Renal pelvis (tissue), 4 donors: ENCODE results near the gene MGAT1. TPM values are rescaled to one million over a fixed set of nuclear protein-coding genes. Genes with fewer than 3 reads are reported as not detected.
"Not testable (repeated sequence)": the region's sequence is repeated elsewhere in the genome, so short reads cannot be mapped to it uniquely, and the experiment has no call there.

ENCODE experiments used
- DNase-seq: peaks from one replicate; pipeline ENCODE4 v3.0.0-alpha.2; 2013
- polyA plus RNA-seq, 3 donors: library from polyadenylated mRNA; unstranded; fragments of 120-200 nt; gene quantifications; one replicate each; pipeline ENCODE4 v1.2.1, GENCODE V29; 2013; ENCODE audit not compliant: insufficient read length in 3 of 3

MGAT1 gene
- polyA plus RNA-seq, 3 donors: 79.0 to 89.7 (median 89.1) TPM

- no peak for DNase-seq
Observed at GRCh38 chr5:180829726-180830125, 27.1 kb upstream of the MGAT1 start.

DNA sequence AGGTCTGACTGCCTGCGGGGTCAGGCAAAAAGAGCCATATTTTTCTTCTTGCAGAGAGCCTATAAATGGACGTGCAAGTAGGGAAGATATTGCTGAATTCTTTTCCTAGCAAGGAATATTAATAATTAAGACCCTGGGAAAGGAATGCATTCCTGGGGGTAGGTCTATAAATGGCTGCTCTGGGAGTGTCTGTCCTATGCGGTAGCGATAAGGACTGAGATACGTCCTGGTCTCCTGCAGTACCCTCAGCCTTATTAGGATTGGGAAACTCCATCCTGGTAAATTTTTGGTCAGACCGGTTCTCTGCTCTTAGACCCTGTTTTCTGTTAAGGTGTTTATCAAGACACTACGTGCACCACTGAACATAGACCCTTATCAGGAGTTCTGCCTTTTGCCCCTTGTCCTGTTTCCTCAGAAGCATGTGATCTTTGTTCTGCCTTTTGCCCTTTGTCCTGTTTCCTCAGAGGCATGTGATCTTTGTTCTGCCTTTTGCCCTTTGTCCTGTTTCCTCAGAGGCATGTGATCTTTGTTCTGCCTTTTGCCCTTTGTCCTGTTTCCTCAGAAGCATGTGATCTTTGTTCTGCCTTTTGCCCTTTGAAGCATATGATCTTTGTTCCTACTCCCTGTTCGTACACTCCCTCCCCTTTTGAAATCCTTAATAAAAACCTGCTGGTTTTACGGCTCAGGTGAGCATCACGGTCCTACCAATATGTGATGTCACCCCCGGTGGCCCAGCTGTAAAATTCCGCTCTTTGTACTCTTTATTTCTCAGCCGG lies 26.3 kb upstream of the MGAT1 start:
- DNase-seq: not testable (repeated sequence)

DNA sequence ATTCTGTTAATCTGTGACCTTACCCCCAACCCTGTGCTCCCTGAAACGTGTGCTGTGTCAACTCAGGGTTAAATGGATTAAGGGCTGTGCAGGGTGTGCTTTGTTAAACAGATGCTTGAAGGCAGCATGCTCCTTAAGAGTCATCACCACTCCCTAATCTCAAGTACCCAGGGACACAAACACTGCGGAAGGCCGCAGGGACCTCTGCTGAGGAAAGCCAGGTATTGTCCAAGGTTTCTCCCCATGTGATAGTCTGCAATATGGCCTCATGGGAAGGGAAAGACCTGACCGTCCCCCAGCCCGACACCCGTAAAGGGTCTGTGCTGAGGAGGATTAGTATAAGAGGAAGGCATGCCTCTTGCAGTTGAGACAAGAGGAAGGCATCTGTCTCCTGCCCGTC lies 24.8 kb upstream of the MGAT1 start:
- DNase-seq: not testable (repeated sequence)

DNA sequence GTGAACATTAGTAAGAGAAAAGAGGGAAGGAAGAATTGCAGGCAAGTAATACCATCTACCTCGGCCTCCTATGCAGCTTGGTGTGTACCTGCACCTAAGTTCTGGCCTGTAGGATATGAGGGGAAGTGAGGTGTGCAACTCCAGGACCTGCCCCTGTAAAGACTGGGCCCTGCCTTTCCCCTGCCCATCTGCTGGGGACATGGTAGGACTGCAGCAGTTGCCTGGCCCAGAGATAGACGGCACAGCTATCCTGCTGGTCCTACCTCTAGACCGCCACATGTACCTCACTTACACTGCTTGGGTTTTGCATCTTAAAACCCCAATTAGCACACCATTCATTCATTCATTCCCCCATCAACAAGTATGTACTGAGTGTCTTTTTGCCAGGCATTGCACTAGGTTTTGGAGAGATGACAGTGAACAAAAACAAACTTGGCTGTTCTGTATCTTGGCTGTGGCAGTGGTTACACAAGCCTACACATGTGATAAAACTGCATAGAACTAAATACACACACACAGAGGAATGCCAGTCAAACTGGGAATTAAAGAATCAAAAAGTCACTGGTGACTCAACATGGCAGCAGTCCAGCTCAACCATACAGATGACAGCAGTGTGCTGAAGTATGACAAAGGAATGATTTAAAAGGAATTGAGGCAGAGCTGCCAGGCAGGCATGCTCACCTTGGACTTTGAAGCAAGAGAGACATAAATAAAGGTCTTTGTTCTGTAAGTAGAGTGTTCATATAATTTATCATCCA lies 23.3 kb upstream of the MGAT1 start:
- DNase-seq: no peak

DNA sequence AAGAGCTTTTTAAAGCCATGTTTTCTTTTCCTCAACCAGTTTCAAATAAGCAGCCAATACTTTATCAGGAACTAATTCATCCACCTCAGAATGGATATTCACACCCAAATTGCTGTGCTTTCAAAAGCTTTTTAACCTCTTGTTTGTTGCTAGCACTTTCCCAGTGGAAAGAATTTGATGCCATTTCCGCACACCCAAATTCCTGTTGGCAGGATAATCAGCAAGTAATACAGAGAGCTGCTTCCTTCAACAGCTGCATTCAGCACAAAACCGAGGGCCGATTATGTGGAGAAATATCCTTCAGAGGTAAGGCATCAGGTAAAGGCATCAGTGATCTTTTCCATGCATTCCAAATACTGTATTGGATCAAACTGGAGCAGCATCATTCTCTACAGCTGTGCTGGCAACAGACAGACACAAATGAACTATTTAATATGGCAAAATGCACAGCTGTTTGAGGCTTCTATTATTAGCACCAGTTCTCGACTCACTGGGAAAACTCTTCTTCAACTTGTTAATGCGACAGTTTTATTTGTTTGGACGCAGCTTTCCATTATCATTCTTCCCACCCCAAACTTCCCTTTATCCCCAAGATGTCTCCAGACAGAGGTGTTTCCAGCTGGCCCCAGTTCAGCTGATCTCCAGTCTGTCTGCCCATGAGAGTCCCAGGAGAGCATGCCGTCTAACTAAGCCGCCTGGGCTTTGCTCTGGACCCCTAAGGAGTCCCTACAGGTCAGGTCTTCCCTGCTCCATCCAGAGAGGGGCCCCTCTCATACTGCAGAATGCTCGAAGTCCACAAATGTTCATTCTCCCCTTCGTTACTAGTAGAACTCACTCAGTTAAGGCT lies 22.2 kb upstream of the MGAT1 start:
- no peak for DNase-seq

DNA sequence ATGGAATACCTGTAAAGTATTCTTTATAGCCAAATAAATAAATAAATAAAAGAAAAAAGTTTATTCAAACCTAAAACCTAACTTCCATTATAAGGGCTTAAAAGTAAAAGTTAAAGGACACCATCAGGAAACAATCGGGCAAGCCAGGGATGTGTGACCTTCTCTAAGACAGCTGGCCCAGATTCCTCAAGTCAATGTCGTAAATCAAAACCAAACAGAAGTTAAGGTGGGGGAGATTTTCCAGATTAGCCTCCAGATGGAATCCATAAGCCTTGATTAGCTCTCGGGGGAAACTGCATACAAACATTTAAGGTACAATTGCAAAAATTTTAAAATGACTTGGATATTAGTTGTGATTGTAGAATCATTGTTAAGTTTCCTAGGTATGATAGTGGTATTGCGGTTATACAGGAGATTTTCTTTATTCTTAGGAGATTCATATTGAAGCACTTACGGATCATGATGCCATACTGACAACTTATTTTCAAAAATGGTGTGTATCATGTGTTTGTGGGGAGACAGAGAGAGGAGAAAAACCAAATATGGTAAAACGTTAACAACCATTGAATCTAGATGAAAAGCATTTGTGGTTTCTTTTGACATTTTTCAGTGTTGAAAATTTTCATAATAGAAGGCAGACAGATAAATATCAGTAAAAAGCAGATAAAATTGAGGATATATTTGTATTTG lies 21.5 kb upstream of the MGAT1 start:
- DNase-seq: no peak

DNA sequence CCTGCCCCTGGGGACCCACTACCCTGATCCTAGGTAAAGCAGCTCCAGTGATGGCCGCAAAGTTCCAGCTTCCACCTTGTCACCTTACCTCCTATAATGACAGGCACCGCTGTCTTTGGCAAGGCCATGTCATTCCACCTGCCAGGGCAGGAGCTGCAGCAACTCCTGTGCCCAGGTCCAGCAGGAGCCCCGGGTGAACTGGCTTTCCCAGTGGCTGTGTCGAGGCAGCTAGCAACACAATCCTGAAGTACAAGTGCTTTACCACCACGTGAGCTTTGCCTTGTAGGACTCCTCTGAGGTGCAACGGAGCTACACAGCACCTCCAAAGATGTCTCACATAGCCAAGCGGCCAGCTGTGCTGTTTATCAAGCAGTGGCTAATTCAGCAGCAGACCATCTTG lies 20.7 kb upstream of the MGAT1 start:
- DNase-seq: no peak

DNA sequence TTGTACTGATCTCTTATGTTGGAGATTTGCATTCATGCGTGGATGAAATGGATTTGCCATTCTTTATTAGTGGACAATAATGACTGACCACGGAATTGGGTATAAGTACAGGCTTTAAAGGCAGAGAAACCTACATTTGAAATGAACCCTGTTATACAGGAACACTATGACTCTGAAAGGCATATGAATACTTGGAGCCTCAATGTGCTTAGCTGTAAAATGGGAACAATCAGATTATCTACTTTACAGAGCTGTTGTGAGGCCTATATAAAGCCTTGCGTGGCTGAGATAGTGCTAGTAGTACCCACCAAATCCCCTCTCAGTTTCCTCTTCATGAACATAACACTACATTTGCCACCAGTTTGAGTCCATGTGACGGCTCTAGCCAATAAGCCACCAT lies 18.9 kb upstream of the MGAT1 start:
- DNase-seq: no peak

GRCh38 chr5:180820788-180821321 lies 18.2 kb upstream of the MGAT1 start:
- no peak for DNase-seq

- no peak for DNase-seq
Observed at GRCh38 chr5:180818677-180819341, 16.2 kb upstream of the MGAT1 start.

DNA sequence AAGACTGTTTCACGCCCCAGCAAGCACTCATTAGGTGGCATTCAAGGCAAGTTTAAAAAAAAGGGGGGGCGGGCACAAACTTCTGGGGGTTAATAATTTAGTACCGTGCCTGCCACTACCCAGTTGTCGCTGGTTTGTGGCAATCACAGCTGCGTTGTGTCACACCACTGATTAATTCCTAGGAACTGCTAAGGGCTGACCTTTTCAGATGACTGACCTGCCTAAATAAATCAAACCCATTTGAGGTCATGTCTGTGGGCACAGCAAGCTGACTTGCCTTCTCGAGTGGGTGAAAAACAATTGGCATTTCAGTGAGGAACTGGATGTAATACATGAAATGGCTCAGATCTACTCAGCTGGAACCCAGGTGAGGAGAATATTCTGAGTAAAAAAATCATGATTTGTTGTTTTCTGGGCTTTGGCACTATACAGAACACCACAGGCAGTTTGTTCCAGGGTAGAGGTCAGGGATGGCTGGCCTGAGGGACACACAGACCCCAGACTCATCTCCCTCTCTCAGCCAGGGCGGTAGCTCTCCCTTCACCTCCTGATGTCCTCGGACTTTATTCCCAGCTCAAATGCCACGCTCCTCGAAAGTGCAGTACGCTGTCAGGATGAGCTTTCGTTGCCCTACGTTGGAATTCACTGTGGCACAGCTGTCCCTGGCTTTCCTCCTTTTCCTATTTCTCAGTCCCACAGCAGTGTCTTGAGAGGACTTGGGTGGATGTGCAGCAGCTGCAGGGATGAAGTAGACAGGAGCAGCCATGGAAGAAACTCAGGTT lies 15.5 kb upstream of the MGAT1 start:
- no peak for DNase-seq

GRCh38 chr5:180816608-180817534 lies 14.3 kb upstream of the MGAT1 start:
- DNase-seq: no peak

DNA sequence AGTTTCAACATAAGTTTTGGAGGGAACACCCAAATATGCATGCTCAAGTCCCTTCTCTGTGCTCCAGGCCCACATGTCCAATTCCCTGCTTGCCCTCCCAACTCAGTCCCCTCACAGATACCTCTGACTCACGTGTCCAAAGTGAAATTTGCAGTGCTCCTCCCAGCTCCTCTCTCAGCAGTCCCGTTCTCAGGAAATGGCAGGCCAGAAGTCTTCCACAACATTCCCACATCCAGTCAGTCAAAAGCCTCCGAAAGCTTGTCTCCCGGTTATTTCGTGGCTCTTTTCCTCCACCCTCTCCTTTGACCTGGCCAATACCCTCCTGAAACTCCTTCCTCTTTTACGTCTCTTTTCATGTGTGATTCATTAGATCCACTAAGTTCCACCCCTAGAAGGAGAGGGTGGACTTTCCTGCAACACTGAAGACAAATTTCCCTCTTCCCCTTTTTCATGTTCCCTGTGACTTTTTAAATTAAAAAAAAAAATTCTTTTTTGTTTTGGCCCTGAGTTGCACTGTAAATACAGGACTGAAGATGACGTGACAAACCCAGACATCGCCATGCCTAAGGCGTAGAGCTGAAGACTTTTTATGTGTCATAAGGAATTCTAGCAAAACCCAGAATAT lies 12.8 kb upstream of the MGAT1 start:
- no peak for DNase-seq

- no peak for DNase-seq
Observed at GRCh38 chr5:180813420-180813819, 10.8 kb upstream of the MGAT1 start.

DNA sequence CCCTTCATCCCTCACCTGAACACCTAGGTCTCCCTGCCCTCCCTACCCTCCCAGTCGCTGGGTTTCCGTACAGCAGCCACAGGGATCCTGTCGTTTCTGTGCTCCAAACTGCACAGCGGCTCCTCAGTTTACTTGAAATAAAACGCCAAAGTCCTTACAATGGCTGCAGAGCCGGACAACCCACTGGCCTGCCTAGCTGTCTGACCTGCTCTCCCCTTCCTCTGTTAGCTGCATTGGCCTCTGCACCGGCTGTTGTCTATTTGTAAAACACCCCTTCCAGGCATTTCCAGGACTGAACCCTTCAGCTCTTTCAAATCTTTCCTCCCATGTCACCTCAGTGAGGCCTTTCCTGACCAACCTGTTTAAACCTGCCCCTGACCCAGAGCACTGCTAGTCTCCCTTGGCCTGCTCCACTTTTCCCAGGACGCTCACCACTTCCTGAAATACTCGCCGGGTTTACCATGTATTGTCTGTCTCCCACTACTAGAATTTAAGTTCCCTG lies 9.1 kb upstream of the MGAT1 start:
- DNase-seq: no peak

DNA sequence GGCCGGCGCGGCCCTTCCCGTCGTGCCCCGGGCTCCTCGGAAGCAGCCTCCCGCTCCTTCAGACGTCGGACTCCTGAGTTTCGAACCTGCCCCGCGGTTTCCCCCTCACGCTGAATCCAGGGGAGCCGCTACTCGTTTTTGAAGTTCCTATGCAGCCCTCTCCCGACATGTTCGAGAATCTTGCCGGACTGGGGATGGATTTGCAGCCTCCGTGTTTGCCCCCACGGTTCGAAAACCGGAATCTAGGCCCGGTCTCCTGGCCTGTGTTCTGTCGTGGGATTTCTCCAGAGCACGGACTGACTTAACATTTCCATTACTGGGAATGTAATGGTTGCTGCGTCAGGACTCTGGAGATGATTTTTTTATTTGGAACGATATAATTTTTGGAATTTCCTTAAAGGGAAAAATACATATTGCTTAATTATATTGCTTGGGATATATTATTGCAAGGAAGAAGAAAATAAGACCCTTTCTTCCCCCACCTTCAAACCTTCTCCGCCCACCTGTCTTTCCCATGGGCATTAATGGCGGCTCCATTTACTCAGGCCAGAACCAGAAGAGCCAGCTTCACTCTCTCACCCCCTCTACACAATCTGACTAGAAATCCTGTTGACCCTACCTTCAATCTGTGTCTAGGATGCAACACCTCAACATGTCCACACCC lies 8.5 kb upstream of the MGAT1 start:
- DNase-seq: no peak

DNA sequence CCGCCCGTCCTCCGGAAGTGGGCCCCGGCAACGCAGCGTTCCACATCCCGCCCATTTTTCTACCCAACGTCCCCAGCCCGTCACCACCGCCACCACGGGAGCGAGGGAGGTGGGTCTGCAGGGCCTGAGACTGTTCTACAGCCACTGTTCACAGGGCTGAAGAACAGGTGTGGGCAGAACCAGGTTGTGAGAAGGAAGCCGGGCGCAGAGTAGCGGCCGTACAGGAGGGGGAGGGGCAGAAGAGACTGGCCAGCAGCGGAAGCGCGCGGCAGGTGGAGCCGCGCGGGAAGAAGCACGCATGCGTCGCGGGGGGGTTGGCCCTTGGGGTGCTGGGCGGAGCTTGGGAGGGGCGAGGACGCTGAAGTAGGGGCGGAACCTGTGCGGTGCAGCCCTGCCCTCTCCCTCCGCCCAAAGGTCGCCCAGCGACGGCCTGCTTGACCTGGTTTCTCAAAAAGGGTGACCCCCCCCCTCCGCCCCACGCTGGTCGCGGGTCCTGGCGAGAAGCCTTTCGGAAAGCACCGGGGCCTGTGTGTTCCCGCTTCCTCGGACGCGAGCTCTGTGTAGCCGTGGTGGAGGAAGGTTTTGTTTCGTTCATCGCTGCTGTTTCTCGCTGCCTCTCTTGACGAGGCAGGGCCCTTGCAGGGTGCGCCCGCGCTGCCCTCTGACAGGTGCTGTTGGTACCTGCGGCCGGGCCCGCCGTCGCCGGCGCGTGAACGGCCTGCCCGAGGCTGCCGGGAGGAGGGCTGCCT lies 7.8 kb upstream of the MGAT1 start:
- DNase-seq: peak; percentile 95
